RWPE2 (cell line): ENCODE data around the gene SETX.

Experiments
- ATAC-seq: fragments of 200-7000 bp; cut with Tn5 transposase; 3 replicates; pipeline ENCODE4 v1.9.1; 2021; ENCODE audit warnings: low read depth
- DNase-seq: peaks from one replicate; pipeline ENCODE4 v3.0.0-alpha.2; 2020; ENCODE audit warnings: low spot score
- H3K27ac ChIP-seq: fragments of 450-650 bp; 2 replicates; pipeline ENCODE4 v1.5.1; 2017; ENCODE audit warnings: mild to moderate bottlenecking; ENCODE audit not compliant: poor library complexity, severe bottlenecking
- H3K27me3 ChIP-seq: fragments of 250-450 bp; sonication (Bioruptor Pico); 2 replicates; pipeline ENCODE4 v1.5.1; 2021; ENCODE audit warnings: mild to moderate bottlenecking, moderate library complexity; ENCODE audit not compliant: insufficient read depth, poor library complexity, severe bottlenecking
- H3K36me3 ChIP-seq: fragments of 250-450 bp; sonication (Bioruptor Pico); 2 replicates; pipeline ENCODE4 v1.5.1; 2020; ENCODE audit warnings: low read depth, mild to moderate bottlenecking, moderate library complexity
- H3K4me1 ChIP-seq: fragments of 250-450 bp; sonication (Bioruptor Pico); 2 replicates; pipeline ENCODE4 v1.5.1; 2021; ENCODE audit warnings: mild to moderate bottlenecking, moderate library complexity; ENCODE audit not compliant: insufficient read depth, poor library complexity, severe bottlenecking
- H3K4me3 ChIP-seq: fragments of 250-450 bp; sonication (Bioruptor Pico); 2 replicates; pipeline ENCODE4 v1.5.1; 2021; ENCODE audit warnings: mild to moderate bottlenecking, moderate library complexity; ENCODE audit not compliant: severe bottlenecking
- H3K9me3 ChIP-seq: fragments of 250-450 bp; sonication (Bioruptor Pico); 2 replicates; pipeline ENCODE4 v1.5.1; 2021; ENCODE audit warnings: mild to moderate bottlenecking, moderate library complexity; ENCODE audit not compliant: severe bottlenecking
- CTCF ChIP-seq: fragments of 450-650 bp; IDR thresholded peaks from one replicate; pipeline ENCODE4 v1.5.1; 2017; ENCODE audit warnings: mild to moderate bottlenecking, moderate library complexity; ENCODE audit not compliant: poor library complexity, severe bottlenecking

The SETX gene

GRCh38 chr9:132319421-132320110 is 35.2 kb downstream of the SETX start:
- Histone ChIP-seq H3K27ac (no peak overlapping the region), H3K4me1 (no peaks in the 10 kb centered on the region), H3K4me3 (no peak overlapping the region), H3K27me3 (no peaks in the 10 kb centered on the region), H3K9me3 (no peaks in the 10 kb centered on the region), H3K36me3 (peaks cover 80% of the 10 kb centered on the region)
- no peak for TF ChIP-seq CTCF
- DNase-seq, result no peak
- no peak for ATAC-seq

GRCh38 chr9:132312873-132313272 is 41.9 kb downstream of the SETX start:
- H3K9me3 ChIP-seq, result no peaks in the 10 kb centered on the region
- peak; percentile 17 for TF ChIP-seq CTCF
- H3K27ac ChIP-seq, result no peak overlapping the region
- ATAC-seq (no peak), DNase-seq (no peak)
- no peak overlapping the region for H3K4me3 ChIP-seq
- no peaks in the 10 kb centered on the region for H3K27me3 ChIP-seq
- no peaks in the 10 kb centered on the region for H3K4me1 ChIP-seq
- peaks cover 85% of the 10 kb centered on the region for H3K36me3 ChIP-seq

- Histone ChIP-seq H3K27me3 (no peaks in the 10 kb centered on the region), H3K27ac (no peak overlapping the region), H3K36me3 (peaks cover 86% of the 10 kb centered on the region), H3K4me3 (no peak overlapping the region), H3K9me3 (no peaks in the 10 kb centered on the region), H3K4me1 (no peaks in the 10 kb centered on the region)
- ATAC-seq, result no peak
- TF ChIP-seq CTCF, result no peak
- no peak for DNase-seq
Observed at GRCh38 chr9:132312426-132312825, 42.4 kb downstream of the SETX start.

GRCh38 chr9:132311978-132312377 is 42.8 kb downstream of the SETX start:
- Histone ChIP-seq H3K4me3 (no peak overlapping the region), H3K4me1 (no peaks in the 10 kb centered on the region), H3K9me3 (no peaks in the 10 kb centered on the region), H3K27ac (no peak overlapping the region), H3K36me3 (peaks cover 89% of the 10 kb centered on the region), H3K27me3 (no peaks in the 10 kb centered on the region)
- TF ChIP-seq CTCF, result no peak
- no peak for ATAC-seq
- no peak for DNase-seq

- Histone ChIP-seq H3K27me3 (no peaks in the 10 kb centered on the region), H3K27ac (no peak overlapping the region), H3K4me3 (no peak overlapping the region), H3K4me1 (no peaks in the 10 kb centered on the region), H3K9me3 (no peaks in the 10 kb centered on the region), H3K36me3 (peaks cover 84% of the 10 kb centered on the region)
- ATAC-seq (no peak), DNase-seq (no peak)
- TF ChIP-seq CTCF, result no peak
Observed at GRCh38 chr9:132309056-132309455, 45.7 kb downstream of the SETX start.
